Muscle layer of duodenum (tissue), 2 donors: Measurements from ENCODE around the gene FSTL4.

Source experiments
- H3K27ac ChIP-seq: one replicate; pipeline ENCODE4 v1.7.0; 2013; ENCODE audit warnings: mild to moderate bottlenecking, low read length
- H3K27me3 ChIP-seq: one replicate; pipeline ENCODE4 v1.7.0; 2013; ENCODE audit warnings: low read depth, mild to moderate bottlenecking, control low read depth, low read length
- H3K36me3 ChIP-seq, 2 donors: one replicate each; pipeline ENCODE4 v1.7.0; 2013; ENCODE audit warnings: low read length in 2 of 2, control low read depth in 1 of 2, mild to moderate bottlenecking in 1 of 2; ENCODE audit not compliant: insufficient read depth in 2 of 2, control insufficient read depth in 1 of 2
- H3K4me1 ChIP-seq, 2 donors: one replicate each; pipeline ENCODE4 v1.7.0; 2013; ENCODE audit warnings: low read length in 2 of 2, mild to moderate bottlenecking in 2 of 2, control low read depth in 1 of 2, moderate library complexity in 1 of 2; ENCODE audit not compliant: insufficient read depth in 2 of 2, control insufficient read depth in 1 of 2
- H3K4me3 ChIP-seq, 2 donors: one replicate each; pipeline ENCODE4 v1.7.0; 2013; ENCODE audit warnings: low read length in 2 of 2, low read depth in 1 of 2, mild to moderate bottlenecking in 1 of 2
- H3K9me3 ChIP-seq, 2 donors: one replicate each; pipeline ENCODE4 v1.7.0; 2013; ENCODE audit warnings: low read length in 2 of 2, control low read depth in 1 of 2, mild to moderate bottlenecking in 1 of 2; ENCODE audit not compliant: control insufficient read depth in 1 of 2
- donor health status: healthy.

Gene FSTL4

DNA sequence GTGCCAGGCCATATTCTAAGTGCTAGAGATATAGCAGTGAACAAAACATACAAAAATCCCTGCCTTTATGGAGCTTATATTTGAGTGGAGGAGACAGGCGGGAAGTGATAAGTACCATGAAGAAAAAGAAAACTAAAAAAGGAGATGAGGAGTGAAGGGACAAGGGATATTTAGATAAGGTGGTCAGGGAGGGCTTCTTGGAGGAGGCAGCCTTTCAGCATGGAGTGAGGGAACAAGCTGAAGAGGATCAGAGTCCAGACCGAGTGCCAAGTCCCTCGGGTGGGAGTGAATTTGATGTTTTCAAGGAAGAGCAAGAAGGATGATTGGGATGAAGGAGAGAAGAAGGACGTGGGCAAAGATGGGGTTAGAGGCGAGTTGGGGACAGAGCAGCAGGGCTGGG is 190.5 kb downstream of the FSTL4 start:
- peaks cover 4% of the 10 kb centered on the region for H3K27me3 ChIP-seq
- H3K9me3 ChIP-seq = no peaks in the 10 kb centered on the region
- no peak overlapping the region for H3K27ac ChIP-seq

DNA sequence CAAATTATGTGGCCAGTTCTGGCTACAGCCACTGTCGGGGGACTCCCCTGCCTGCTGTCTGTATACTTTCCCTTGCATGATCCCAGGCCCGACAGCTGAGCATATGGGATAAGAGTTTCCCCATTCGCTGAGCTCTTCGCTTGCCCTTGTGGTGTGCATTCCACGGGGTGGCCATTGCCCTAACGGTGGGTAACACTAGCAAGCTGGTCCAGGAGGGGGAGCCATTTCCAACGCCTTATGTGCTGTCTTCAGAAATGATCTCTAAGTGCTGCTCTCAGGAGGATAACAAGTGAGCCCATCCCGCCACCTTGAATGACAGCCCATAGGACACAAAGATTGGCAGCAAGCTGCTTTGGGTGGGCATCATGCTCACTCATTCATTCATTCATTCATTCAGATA is 190.9 kb downstream of the FSTL4 start:
- Histone ChIP-seq H3K4me3 (no peak overlapping the region), H3K27ac (no peak overlapping the region), H3K4me1 (no peaks in the 10 kb centered on the region), H3K9me3 (no peaks in the 10 kb centered on the region), H3K36me3 (no peaks in the 10 kb centered on the region), H3K27me3 (peaks cover 4% of the 10 kb centered on the region)

More for the DNA sequence above, 190.5 kb downstream of the FSTL4 start:
- no peak overlapping the region for H3K4me3 ChIP-seq
- H3K36me3 ChIP-seq = no peaks in the 10 kb centered on the region
- H3K4me1 ChIP-seq = no peaks in the 10 kb centered on the region

DNA sequence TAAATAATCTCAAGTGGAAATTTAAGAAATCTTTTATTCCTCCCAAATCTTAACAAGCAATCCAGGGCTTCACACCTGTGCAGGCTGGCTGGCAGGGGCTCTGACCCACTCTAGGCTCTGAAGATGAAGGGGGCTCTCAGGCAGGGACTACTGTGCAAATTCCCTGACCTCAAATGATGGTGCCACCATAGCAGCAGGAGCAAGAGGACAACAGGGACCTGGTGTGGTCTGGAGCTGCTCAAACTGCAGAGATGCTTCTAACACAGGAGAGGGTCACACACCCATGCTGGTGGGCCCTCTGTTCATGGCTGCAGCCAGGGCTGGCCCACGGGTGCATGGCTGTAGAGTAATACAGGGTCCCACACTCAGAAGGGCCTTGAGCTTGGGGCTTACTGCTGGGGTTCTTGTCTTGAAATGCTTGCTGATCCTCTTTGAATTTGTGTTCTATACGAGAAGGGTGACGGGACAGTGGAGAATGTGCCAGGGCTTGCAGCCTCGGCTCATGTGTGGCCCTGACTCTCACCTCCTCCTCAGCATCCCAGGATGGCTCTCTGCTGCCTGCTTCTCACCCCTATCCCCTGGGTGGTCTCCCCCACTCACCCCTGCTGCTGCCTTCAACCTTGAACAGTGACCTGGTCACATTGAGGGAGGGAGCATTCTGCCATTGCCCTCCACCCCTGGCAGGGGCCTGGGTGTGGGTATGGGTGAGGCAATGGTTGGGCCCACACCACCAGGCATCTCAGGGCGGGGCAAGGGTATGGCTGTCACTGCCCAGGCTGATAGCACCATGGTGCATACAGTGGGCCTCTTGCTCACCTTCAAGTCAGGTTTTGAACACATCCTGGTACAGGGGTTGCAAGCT is 191.7 kb downstream of the FSTL4 start:
- H3K36me3 ChIP-seq = no peaks in the 10 kb centered on the region
- no peaks in the 10 kb centered on the region for H3K9me3 ChIP-seq
- no peak overlapping the region for H3K4me3 ChIP-seq
- H3K27me3 ChIP-seq = peaks cover 4% of the 10 kb centered on the region
- H3K4me1 ChIP-seq = no peaks in the 10 kb centered on the region
- no peak overlapping the region for H3K27ac ChIP-seq

DNA sequence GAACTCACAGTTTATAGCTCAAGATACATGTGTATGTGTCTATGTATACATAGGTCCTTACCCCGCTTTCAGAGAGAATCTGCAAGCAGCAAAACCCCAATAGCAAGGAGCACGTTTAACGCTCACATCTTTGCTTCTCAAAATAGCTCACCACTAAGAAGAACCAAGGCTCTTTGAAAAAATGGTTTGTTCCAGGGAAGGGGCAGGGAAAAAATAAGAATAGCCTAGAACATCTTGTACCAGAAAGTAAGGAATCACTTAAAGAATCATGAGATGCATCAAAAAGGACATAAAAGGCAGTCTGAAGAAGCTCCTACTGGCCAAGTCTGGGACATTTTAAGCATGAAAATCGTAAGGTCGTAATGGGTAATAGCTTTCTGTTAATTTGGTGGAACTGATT is 196.4 kb downstream of the FSTL4 start:
- Histone ChIP-seq H3K4me3 (no peak overlapping the region), H3K27ac (no peak overlapping the region), H3K36me3 (no peaks in the 10 kb centered on the region), H3K4me1 (no peaks in the 10 kb centered on the region), H3K27me3 (no peaks in the 10 kb centered on the region), H3K9me3 (no peaks in the 10 kb centered on the region)

GRCh38 chr5:133415506-133415905 is 196.8 kb downstream of the FSTL4 start:
- Histone ChIP-seq H3K4me3 (no peak overlapping the region), H3K9me3 (no peaks in the 10 kb centered on the region), H3K36me3 (no peaks in the 10 kb centered on the region), H3K4me1 (no peaks in the 10 kb centered on the region), H3K27ac (no peak overlapping the region), H3K27me3 (no peaks in the 10 kb centered on the region)

DNA sequence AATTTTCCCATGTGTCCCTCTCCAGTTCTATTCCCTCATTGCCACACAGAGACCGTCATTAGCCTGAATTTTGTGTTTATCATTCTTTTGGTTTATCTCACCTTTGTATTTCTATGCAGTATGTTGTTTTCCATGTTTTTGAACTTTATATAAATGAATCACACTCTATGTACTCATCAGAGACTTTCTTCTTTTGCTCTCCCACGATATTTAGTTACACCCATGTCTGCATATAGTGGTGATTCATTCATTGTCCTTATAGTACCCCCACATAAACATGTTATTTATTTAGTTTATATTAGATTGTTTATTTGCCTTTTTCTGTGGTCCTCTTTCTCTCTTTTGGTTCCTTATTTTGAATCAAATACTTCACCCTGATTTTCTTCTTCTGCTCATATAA is 199.7 kb downstream of the FSTL4 start:
- Histone ChIP-seq H3K27me3 (no peaks in the 10 kb centered on the region), H3K27ac (no peak overlapping the region), H3K36me3 (no peaks in the 10 kb centered on the region), H3K4me3 (no peak overlapping the region), H3K4me1 (no peaks in the 10 kb centered on the region), H3K9me3 (no peaks in the 10 kb centered on the region)

DNA sequence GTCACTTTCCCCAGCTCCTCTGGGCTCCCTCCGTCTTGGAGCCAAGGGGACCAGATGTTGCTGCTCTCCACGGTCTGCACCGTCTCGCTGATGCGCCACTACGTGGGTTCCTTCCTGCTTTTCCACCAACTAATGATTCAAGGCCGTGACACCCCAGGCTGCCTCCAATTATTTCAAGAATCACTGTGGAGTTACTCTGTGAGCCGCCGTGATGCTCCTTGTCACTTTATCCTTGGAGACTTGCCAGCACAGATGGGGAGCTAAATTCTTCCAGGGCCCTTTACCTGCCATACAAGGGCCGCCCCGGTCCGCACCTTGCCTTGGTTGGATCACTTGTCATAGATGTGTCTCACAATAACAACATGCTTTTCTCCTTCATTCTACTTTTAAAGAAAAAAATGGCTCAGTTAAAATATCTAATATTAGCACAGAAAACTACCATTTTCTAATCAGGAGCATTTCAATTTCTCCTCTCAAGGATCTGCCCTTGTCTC is 202.0 kb downstream of the FSTL4 start:
- Histone ChIP-seq H3K4me1 (no peaks in the 10 kb centered on the region), H3K9me3 (no peaks in the 10 kb centered on the region), H3K27ac (no peak overlapping the region), H3K36me3 (no peaks in the 10 kb centered on the region), H3K4me3 (no peak overlapping the region), H3K27me3 (no peaks in the 10 kb centered on the region)

DNA sequence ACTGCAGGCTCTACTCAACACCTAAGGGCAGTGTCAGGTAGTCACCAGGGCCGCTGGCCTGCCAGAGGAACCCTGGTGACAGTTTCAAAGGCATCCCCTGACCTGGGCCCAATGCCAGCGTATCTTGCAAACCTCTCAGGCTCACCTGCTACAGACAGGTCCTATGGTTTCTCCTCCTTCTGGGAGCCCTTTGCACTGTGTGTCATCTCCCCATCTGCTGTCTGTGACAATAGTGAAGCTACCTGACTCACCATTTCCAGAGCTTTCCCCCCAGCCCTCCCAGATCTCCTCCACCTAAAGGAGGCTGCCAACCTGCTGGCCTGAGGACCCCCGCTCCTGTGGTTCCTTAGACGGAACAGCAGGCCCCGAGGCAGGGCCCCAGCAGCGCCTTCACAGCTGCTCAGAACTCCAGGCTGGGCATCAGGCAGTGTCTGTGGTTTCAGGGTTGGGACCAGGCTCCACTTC is 203.1 kb downstream of the FSTL4 start:
- H3K9me3 ChIP-seq = no peaks in the 10 kb centered on the region

GRCh38 chr5:133408322-133408721 is 204.0 kb downstream of the FSTL4 start:
- Histone ChIP-seq H3K9me3 (no peaks in the 10 kb centered on the region), H3K27ac (no peak overlapping the region), H3K4me3 (no peak overlapping the region)

More for the DNA sequence above, 203.1 kb downstream of the FSTL4 start:
- no peak overlapping the region for H3K27ac ChIP-seq
- H3K27me3 ChIP-seq = no peaks in the 10 kb centered on the region
- no peaks in the 10 kb centered on the region for H3K36me3 ChIP-seq
- H3K4me1 ChIP-seq = no peaks in the 10 kb centered on the region
- H3K4me3 ChIP-seq = no peak overlapping the region

GRCh38 chr5:133406977-133407632 is 205.2 kb downstream of the FSTL4 start:
- H3K27ac ChIP-seq = no peak overlapping the region
- H3K27me3 ChIP-seq = no peaks in the 10 kb centered on the region
- H3K36me3 ChIP-seq = no peaks in the 10 kb centered on the region
- no peak overlapping the region for H3K4me3 ChIP-seq
- no peaks in the 10 kb centered on the region for H3K4me1 ChIP-seq
- no peaks in the 10 kb centered on the region for H3K9me3 ChIP-seq

More at GRCh38 chr5:133408322-133408721, 204.0 kb downstream of the FSTL4 start:
- Histone ChIP-seq H3K27me3 (no peaks in the 10 kb centered on the region), H3K36me3 (no peaks in the 10 kb centered on the region), H3K4me1 (no peaks in the 10 kb centered on the region)

GRCh38 chr5:133406208-133406976 is 205.9 kb downstream of the FSTL4 start:
- H3K36me3 ChIP-seq = no peaks in the 10 kb centered on the region
- no peaks in the 10 kb centered on the region for H3K4me1 ChIP-seq
- H3K27me3 ChIP-seq = no peaks in the 10 kb centered on the region
- no peak overlapping the region for H3K27ac ChIP-seq
- H3K4me3 ChIP-seq = no peak overlapping the region
- no peaks in the 10 kb centered on the region for H3K9me3 ChIP-seq
